ENCODE data around the gene RASA3.
"Not testable (repeated sequence)": the region's sequence is repeated elsewhere in the genome, so short reads cannot be mapped to it uniquely, and the experiment has no call there.

The RASA3 gene

DNA sequence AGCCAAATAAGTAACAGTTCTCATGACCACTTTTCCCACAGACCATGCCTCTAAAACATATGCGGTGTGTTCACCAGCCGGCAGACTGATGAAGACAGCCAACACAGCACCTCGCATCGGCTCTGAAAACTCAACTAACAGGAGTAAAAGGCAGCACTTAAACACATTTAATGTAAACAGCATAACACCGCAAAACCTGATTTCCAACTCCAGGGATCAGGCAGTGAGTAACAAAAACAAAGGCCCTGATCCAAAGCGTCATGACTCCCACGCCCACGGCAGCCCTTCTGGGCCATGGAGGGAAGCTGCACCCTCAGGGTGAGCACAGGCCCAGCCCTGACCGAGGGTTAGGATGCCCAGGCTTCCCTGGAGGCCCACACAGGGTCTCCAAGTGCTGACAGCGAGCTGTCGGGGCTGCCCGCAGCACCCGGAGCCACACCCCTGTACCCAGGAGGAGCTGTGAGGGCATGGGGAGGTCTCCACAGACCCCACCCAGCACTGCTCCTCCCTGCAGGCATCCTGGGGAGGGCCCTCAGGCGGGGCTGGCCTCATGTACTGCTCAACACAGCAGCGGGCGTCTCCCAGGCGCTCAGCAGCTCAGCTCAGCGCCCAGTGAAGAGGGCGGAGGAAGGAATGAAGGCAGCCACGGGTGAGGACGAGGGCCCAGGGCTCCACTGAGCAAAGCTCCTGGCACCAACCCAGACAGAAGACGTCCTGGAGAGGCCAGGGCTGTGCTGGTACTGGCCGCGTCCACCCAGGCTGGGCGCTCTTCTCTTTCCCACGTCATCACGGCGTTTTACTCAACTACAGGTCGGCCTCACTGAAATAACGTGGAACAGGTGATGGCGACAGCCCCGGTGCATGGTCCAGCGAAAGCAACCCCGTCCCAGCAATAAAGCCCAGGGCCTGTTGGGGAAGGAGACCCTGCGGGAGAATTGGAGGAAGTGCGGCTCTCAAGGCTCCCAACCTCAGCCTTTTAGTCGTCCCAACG is 53.7 kb downstream of the RASA3 start:
- no peak for DNase-seq

GRCh38 chr13:114077933-114078325 is 54.5 kb downstream of the RASA3 start:
- no peak for DNase-seq

- DNase-seq = no peak
Measured at GRCh38 chr13:114077099-114077932, 55.1 kb downstream of the RASA3 start.

DNA sequence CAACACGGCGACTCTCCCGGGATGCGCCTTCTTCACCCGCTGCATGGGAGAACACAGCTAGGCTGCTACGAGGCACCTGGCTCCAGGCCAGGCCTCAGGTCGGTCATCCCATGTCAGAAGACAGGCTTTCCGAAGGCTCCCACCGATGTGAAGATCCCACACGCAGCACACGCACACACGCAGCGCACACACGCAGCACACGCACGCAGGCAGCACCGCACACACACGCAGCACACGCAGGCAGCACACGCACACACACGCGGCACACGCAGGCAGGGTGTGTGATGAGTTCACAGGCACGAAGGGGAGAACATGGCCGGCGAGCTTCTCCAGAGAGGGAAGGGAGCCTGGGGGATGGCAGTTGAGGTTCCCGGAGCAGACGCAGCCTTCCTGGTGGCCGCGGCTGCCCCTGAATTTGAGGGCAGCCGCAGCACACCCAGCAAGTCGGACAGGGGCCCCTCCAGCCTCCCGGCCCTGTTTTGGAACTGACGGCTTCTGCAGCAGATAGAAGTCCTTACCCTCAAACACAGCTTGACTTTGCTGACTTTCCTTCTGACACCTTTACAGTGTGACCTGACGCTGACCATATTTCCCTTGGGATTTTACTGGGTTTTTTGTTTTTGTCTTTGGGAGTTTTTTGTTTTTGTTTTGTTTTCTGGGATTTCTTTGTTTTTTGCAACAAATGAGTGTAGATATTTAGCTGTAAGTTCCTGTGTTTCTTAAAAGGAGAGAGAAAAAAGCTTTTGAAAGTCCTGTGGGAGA is 55.9 kb downstream of the RASA3 start:
- no peak for DNase-seq

- DNase-seq = not testable (repeated sequence)
Measured at GRCh38 chr13:114075811-114076210, 56.6 kb downstream of the RASA3 start.

DNA sequence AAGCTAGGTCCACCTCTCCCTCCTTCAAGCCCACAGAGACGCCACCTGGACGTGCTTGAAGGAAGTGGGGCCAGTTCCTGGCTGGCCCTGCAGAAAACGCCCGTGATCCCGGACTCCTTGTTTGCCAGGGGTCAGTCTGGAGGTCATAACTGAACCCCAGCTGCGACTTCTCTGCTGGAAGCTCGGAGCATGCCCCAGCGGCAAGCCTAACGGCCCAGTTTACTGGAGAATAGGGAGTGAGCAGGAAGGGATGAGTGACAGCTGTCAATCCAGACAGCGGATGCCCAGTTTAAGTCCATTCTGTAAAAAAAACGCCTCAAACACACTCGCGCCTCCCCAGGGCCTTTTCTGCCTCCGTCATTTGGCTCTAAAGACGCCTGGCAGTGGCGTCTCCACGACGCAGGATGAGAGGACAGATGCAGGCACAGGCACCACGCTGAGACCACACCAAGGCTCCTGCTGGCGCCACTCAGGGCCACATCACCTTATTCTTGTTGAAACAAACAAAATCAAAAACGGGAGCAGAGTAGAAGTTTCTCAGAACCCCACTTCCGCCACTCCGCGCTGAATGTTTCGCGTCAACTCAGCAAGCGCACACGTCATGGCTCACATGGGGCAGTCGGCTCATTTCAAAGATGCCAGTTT is 57.6 kb downstream of the RASA3 start:
- DNase-seq = no peak

GRCh38 chr13:114073881-114074612 is 58.4 kb downstream of the RASA3 start:
- DNase-seq = no peak

DNA sequence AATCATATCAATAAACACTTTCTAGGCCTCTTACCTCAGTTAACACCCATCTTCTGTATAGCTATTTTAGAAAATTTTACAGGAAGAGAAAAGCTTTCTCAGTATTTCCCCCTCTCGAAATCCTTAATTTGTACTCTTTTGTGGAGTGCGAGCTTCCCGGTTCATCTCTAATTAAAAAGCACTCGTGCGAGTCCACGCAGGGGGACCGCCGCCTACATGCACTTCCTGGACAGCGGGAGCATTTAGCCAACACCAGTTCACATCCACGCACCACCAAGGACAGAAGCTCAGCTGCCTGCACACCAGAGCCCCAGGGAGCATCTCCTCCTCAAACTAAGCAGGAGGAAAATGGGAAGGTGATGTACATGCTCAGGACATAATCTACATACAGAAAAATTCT is 60.0 kb downstream of the RASA3 start:
- DNase-seq = no peak

GRCh38 chr13:114071991-114072390 is 60.4 kb downstream of the RASA3 start:
- DNase-seq = no peak

DNA sequence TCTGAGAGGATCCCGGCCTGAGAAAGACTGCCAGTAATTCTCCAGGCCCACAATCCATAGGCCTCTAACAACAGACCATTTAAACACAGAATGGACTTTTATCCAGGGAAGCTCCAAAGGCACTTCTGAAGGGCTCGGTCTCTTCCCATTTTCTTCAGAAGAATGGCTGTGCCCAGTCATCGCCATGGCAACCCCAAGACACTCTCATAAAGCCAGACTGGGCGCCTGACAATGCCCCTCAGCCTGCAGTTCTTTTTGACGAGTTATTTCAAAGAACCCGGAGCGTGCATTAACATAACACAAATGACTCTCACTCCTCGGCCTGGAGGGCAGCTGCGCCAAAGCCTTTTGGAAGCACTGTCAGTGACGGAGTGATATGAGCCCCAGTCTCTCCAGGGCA is 61.0 kb downstream of the RASA3 start:
- DNase-seq = no peak

DNA sequence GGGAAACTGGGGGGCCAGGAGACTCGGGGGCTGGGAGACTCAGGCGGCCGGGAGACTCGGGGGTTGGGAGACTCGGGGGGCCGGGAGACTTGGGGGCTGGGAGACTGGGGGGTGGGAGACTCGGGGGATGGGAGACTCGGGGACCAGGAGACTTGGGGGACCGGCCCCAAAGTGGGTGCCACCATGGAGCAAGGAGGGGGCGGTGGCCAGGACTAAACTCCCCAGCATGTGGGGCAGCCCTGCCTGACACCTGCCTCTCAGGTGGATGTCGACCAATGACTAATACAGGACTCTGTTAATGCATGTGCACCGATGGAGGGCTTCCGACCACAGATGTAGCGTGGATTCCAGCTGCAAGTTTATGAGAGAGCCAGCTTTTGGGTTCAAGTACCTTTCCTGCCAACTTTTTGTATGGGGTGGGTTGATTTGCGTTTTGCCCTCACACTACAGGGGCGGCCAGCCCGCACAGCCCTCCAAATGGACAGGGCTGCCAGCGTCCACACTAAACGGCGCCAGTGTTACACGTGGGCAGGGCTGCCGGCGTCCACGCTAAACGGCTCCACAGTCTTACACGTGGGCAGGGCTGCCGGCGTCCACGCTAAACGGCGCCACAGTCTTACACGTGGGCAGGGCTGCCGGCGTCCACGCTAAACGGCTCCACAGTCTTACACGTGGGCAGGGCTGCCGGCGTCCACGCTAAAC is 62.2 kb downstream of the RASA3 start:
- no peak for DNase-seq

- no peak for DNase-seq
Measured at GRCh38 chr13:114069376-114070097, 62.9 kb downstream of the RASA3 start.

DNA sequence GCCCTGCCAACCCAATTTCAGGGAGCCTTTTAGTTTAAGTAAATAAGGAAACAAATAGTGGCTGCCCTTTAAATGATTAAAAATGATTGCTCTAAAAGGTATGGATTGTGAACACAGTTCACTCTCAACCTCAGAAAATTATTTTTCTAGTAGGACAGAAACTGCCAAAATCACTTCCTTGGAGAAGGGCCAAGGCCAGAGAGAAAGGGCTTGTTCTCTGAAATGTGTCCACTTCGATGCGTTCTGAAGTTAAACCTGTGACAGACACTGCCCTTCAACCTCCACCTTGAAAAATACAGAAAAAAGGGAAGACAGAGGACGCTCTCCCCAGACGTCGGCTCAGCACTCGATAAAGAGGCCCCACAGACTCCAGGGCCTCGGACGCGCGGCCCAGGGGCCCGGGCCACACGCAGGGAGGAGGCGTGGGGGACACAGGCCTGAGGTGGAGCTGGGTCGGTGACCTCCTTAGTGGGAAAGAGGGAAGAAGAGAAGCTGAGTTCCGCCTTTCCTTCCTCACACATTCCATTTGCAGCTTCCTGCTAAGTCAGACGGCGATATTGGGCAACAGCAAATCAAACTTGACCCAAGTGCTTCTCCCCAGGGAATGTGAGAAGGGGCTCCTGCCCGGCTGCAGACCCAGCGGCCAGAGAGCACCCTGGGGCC is 63.6 kb downstream of the RASA3 start:
- DNase-seq = no peak

GRCh38 chr13:114067886-114068651 is 64.4 kb downstream of the RASA3 start:
- DNase-seq = no peak

DNA sequence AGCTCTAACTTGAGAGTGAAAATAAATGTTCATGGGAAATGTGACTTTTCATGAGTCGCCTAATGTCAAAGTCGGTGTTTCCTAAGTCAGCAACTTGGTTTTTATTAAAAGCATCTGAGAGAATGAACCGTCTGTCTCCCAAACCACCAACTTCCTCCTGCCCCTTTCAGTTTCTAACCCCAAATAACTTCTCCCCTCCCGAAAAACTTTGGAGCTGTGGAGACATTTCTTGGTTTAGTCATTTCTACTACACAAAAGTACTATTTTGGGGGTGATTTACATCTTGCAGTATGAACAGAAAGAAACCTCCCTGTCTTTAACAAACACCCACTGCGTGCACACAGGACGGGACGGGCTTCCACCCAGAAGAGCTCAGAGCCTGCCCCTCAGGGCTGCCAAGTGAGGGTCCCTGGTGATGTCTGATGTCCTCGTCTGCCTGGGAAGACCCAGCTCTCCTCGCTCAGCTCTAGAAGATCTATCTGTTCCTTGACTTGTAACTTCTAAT is 65.0 kb downstream of the RASA3 start:
- DNase-seq = no peak

DNA sequence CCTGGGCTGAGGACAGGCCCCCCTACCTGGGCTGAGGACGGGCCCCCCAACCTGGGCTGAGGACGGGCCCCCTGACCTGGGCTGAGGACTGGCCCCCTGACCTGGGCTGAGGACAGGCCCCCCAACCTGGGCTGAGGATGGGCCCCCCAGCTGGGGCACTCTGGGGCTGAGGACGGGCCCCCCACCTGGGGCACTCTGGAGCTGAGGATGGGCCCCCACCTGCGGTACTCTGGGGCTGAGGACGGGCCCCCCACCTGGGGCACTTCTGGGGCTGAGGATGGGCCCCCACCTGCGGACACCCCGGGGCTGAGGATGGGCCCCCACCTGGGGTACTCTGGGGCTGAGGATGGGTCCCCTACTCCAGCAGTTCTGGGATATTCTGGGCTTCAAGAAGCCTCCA is 65.5 kb downstream of the RASA3 start:
- DNase-seq = no peak

- DNase-seq = no peak
Measured at GRCh38 chr13:114065926-114066774, 66.3 kb downstream of the RASA3 start.
